Common myeloid progenitor, CD34-positive (primary cell): ENCODE measurements around the gene PLA2G12B. TPM values are rescaled to one million over a fixed set of nuclear protein-coding genes. Genes with fewer than 3 reads are reported as not detected.
"Not testable (repeated sequence)": the region's sequence is repeated elsewhere in the genome, so short reads cannot be mapped to it uniquely, and the experiment has no call there.

Source experiments
- CTCF ChIA-PET: fragments of 350-600 bp; sonication (Branson Sonifier 250); formaldehyde crosslinking; loops from one replicate; lab custom pipeline; 2021; ENCODE audit warnings: antibody characterized with exemption; lab: Charles Lee
- POLR2A ChIA-PET: fragments of 350-600 bp; sonication (Branson Sonifier 250); formaldehyde crosslinking; loops from one replicate; lab custom pipeline; 2021; ENCODE audit warnings: antibody characterized with exemption; lab: Charles Lee
- DNase-seq, 3 donors: peaks; one replicate each; pipeline versions ENCODE4 v3.0.0 to v3.0.0-alpha.2; 2013
- H3K27ac ChIP-seq, 2 experiments: 1 replicate in 1 of 2; 2 replicates in 1 of 2; pipeline ENCODE4 v1.7.0; 2013; ENCODE audit warnings: inconsistent platforms in 2 of 2, low read length in 2 of 2, mild to moderate bottlenecking in 2 of 2, low read depth in 1 of 2, moderate library complexity in 1 of 2; ENCODE audit not compliant: severe bottlenecking in 2 of 2, insufficient read depth in 1 of 2, poor library complexity in 1 of 2
- H3K27me3 ChIP-seq, 5 experiments: replicated peaks in 2 of 5; 1 replicate in 3 of 5; 2 replicates in 2 of 5; pipeline versions ENCODE4 v1.6.1 to v1.7.0; 2013; ENCODE audit warnings: low read length in 4 of 5, mild to moderate bottlenecking in 2 of 5, moderate library complexity in 2 of 5, inconsistent platforms in 1 of 5; ENCODE audit not compliant: insufficient read depth in 5 of 5, control insufficient read depth in 4 of 5
- H3K36me3 ChIP-seq, 4 experiments: 1 replicate in 2 of 4; 2 replicates in 2 of 4; pipeline versions ENCODE4 v1.6.1 to v1.7.0; 2013; ENCODE audit warnings: low read length in 3 of 4, control low read depth in 1 of 4, mild to moderate bottlenecking in 1 of 4; ENCODE audit not compliant: control insufficient read depth in 4 of 4, insufficient read depth in 4 of 4
- H3K4me1 ChIP-seq, 4 experiments: 1 replicate in 3 of 4; 2 replicates in 1 of 4; pipeline versions ENCODE4 v1.6.1 to v1.7.1; 2013; ENCODE audit warnings: low read length in 3 of 4, mild to moderate bottlenecking in 3 of 4, control low read depth in 1 of 4, inconsistent platforms in 1 of 4, moderate library complexity in 1 of 4; ENCODE audit not compliant: control insufficient read depth in 4 of 4, insufficient read depth in 4 of 4; ENCODE audit errors: control extremely low read depth in 1 of 4
- H3K4me3 ChIP-seq, 7 experiments: 1 replicate in 4 of 7; 2 replicates in 3 of 7; pipeline versions ENCODE4 v1.5.1 to v1.7.0; 2013; ENCODE audit warnings: mild to moderate bottlenecking in 7 of 7, low read length in 6 of 7, moderate library complexity in 6 of 7, inconsistent platforms in 2 of 7, low read depth in 2 of 7, control low read depth in 1 of 7; ENCODE audit not compliant: insufficient read depth in 4 of 7, control insufficient read depth in 1 of 7; ENCODE audit errors: extremely low read depth in 1 of 7
- H3K9me3 ChIP-seq, 5 experiments: 1 replicate in 4 of 5; 2 replicates in 1 of 5; pipeline versions ENCODE4 v1.6.1 to v1.7.1; 2013; ENCODE audit warnings: low read length in 4 of 5, mild to moderate bottlenecking in 2 of 5, inconsistent platforms in 1 of 5, low read depth in 1 of 5, moderate library complexity in 1 of 5; ENCODE audit not compliant: control insufficient read depth in 4 of 5, insufficient read depth in 2 of 5; ENCODE audit errors: control extremely low read depth in 1 of 5
- WGBS: methylation state at CpG from one replicate; pipeline ENCODE4 v1.1.5; 2013; ENCODE audit not compliant: insufficient coverage; 5-methylcytosine and 5-hydroxymethylcytosine counted together
- polyA plus RNA-seq: library from polyadenylated mRNA; unstranded; fragments of 120-200 nt; gene quantifications from one replicate; pipeline ENCODE4 v1.2.1, GENCODE V29; 2013

The PLA2G12B gene
- not detected for polyA plus RNA-seq

DNA sequence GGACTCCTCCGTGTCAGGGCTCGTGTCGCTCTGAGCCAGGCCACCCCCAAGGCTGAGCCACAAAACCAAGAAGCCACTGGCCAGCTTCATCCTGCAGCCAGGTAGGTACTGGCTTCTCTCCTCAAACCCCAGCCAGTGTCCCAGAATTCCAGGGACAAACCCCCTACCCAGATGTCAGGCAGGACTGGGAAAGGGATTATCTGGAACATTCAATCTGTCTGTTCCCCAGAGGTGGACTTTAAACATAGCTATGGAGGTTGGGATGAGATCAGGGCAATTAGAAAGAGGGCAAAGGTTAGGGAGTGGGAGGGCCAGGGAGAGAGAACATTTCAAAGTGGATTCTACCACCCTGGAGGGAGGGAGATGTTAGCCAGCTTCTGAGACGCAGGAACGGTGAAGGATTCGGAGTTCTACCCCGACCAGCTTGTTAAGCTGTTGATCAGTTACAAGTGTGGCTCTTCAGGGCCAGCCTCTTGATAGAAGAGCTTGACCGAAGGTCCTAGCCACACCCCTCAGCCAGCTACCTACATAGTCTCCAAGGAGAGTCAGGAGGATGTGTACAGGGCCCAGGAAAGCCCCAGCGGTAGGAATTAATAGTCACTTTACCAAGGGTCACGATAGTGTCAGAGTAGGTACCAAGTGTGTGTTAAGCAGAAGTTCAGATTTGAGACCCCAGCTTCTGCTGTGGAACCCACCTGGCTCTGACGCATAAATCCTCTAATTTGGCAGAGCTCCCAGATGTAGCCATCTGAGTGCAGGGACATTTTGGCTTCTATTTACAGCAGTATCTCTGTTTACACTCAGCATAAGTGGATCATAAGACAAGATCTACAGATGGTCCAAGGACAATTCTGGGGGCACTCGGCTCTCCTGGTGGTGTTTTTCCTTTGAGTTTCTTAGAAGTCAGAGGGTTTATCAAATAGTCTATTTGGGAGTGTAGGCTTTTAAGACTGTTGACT, at the start of gene PLA2G12B:
Gene PLA2G12B, minus strand, starts transcription at position 211 of the 959 bp plus-strand sequence. Its CDS starts 121 bp downstream, at position 90.
- H3K36me3 ChIP-seq = no peaks in the 10 kb centered on the region
- H3K27me3 ChIP-seq = peaks cover 0 to 2% (median 0%) of the 10 kb centered on the region in 5 experiments
- no peaks in the 10 kb centered on the region for H3K9me3 ChIP-seq
- no peak within 1 kb of the TSS for H3K4me3 ChIP-seq
- ChIA-PET POLR2A (no interaction called here), CTCF (interaction anchor here (0.8 kb wide), 1 partner anchor 834 kb away, joined by 3 read pairs; no protein-coding TSS in a partner anchor)
- DNase-seq = no peak
- WGBS = 91% methylated on average over 9 of the region's 12 CpGs
- no peak within 1 kb of the TSS for H3K27ac ChIP-seq
- no peaks in the 10 kb centered on the region for H3K4me1 ChIP-seq

DNA sequence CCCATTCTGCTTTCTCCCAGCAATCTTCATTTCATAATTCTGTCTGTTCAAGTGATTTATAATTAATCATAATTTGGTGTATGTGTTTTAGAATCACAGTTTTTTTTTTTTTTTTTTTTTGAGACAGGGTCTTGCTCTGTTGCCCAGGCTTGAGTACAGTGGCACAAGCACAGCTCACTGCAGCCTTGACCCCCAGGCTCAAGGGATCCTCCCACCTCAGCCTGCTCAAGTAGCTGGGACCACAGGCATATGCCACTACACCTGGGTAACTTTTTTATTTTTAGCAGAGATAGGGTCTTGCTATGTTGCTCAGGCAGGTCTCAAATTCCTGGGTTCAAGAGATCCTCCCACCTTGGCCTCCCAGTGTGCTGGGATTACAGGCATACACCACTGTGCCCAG, 49.2 kb upstream of the PLA2G12B start:
- Histone ChIP-seq H3K9me3 (no peaks in the 10 kb centered on the region), H3K4me1 (no peaks in the 10 kb centered on the region), H3K4me3 (no peak overlapping the region), H3K36me3 (peaks cover 0 to 18% (median 8%) of the 10 kb centered on the region in 4 experiments), H3K27ac (no peak overlapping the region), H3K27me3 (no peaks in the 10 kb centered on the region)
- ChIA-PET POLR2A (no interaction called here), CTCF (no interaction called here)
- no peak for DNase-seq

GRCh38 chr10:73000973-73001372, 46.4 kb upstream of the PLA2G12B start:
- H3K27me3 ChIP-seq = no peaks in the 10 kb centered on the region
- no peak for DNase-seq
- no peaks in the 10 kb centered on the region for H3K4me1 ChIP-seq
- H3K4me3 ChIP-seq = no peak overlapping the region
- CTCF ChIA-PET = no interaction called here
- no peak overlapping the region for H3K27ac ChIP-seq
- WGBS = 96% methylated on average over 3 of the region's 3 CpGs
- POLR2A ChIA-PET = interaction anchor here (0.5 kb wide), 1 partner anchor 175 kb away, joined by 3 read pairs; no protein-coding TSS in a partner anchor
- peaks cover 0 to 8% (median 1%) of the 10 kb centered on the region in 5 experiments for H3K9me3 ChIP-seq
- H3K36me3 ChIP-seq = peaks cover 0 to 4% (median 1%) of the 10 kb centered on the region in 4 experiments

DNA sequence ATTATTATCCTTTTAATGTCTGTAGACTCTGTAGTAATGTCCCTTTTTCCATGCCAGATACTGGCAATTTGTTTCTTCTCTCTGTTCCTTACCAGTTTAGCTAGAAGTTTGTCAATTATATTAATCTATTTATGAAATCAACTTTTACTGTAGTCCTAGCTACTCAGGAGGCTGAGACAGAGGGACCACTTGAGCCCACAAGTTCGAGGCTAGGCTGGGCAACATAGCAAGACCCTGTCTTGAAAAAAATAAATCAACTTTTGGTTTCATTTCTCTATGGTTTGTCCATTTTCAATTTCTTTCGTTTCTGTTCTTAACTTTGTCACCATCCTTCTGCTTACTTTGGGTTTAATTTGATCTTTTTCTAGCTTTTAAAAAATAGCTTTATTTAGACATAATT, 42.5 kb upstream of the PLA2G12B start:
- H3K4me1 ChIP-seq = no peaks in the 10 kb centered on the region
- peak in 2 of 3 donors; percentile 1 to 13 for DNase-seq
- no peaks in the 10 kb centered on the region for H3K36me3 ChIP-seq
- ChIA-PET POLR2A (no interaction called here), CTCF (interaction anchor here (0.8 kb wide), 1 partner anchor 16 kb away, joined by 3 read pairs; no protein-coding TSS in a partner anchor)
- H3K4me3 ChIP-seq = no peak overlapping the region
- no peaks in the 10 kb centered on the region for H3K27me3 ChIP-seq
- H3K9me3 ChIP-seq = peaks cover 0 to 8% (median 1%) of the 10 kb centered on the region in 5 experiments
- 100% methylated on average over 1 of the region's 2 CpGs for WGBS
- H3K27ac ChIP-seq = no peak overlapping the region

DNA sequence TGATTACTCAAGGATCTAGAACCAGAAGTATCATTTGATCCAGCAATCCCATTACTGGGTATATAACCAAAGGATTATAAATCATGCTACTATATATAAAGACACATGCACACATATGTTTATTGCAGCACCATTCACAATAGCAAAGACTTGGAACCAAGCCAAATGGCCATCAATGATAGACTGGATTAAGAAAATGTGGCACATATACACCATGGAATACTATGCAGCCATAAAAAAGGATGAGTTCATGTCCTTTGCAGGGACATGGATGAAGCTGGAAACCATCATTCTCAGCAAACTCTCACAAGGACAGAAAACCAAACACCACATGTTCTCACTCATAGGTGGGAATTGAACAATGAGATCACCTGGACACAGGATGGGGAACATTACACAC, 40.9 kb upstream of the PLA2G12B start:
- H3K4me1 ChIP-seq, CTCF ChIA-PET, H3K4me3 ChIP-seq, H3K36me3 ChIP-seq, H3K27ac ChIP-seq, DNase-seq, POLR2A ChIA-PET, H3K27me3 ChIP-seq, H3K9me3 ChIP-seq: not testable (repeated sequence)

- DNase-seq, CTCF ChIA-PET: not testable (repeated sequence)
- WGBS = 96% methylated on average over 6 of the region's 7 CpGs
These were observed 35.2 kb upstream of the PLA2G12B start for GRCh38 chr10:72989771-72990170.

DNA sequence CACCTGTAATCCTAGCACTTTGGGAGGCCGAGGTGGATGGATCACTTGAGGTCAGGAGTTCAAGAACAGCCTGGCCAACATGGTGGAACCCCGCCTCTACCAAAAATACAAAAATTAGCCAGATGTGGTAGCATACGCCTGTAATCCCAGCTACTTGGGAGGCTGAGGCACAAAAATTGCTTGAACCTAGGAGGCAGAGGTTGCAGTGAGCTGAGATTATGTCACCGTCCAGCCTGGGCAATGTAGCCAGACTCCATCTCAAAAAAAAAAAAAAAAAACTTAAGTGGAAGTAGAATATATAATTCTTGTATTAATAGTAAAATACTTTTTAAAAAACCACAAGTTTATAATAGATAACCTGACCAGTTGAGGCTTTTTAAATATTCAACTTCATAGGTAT, 30.0 kb upstream of the PLA2G12B start:
- POLR2A ChIA-PET, CTCF ChIA-PET, H3K4me1 ChIP-seq, H3K4me3 ChIP-seq, H3K27me3 ChIP-seq, H3K36me3 ChIP-seq, DNase-seq, H3K27ac ChIP-seq: not testable (repeated sequence)
- H3K9me3 ChIP-seq = peaks cover 1 to 18% (median 8%) of the 10 kb centered on the region in 5 experiments
- WGBS = 96% methylated on average over 3 of the region's 4 CpGs

More at GRCh38 chr10:72989771-72990170, 35.2 kb upstream of the PLA2G12B start:
- H3K4me3 ChIP-seq, H3K27me3 ChIP-seq, H3K27ac ChIP-seq, H3K9me3 ChIP-seq, H3K4me1 ChIP-seq, H3K36me3 ChIP-seq, POLR2A ChIA-PET: not testable (repeated sequence)
